GM19438 (cell line): ENCODE measurements around the gene PRR29.
"Not testable (repeated sequence)": the region's sequence is repeated elsewhere in the genome, so short reads cannot be mapped to it uniquely, and the experiment has no call there.

Experiments
- ATAC-seq: cut with Tn5 transposase; IDR thresholded peaks from one replicate; pipeline ENCODE4 v1.9.1; 2021; ENCODE audit warnings: low read depth; ENCODE audit not compliant: unreplicated experiment

The PRR29 gene

DNA sequence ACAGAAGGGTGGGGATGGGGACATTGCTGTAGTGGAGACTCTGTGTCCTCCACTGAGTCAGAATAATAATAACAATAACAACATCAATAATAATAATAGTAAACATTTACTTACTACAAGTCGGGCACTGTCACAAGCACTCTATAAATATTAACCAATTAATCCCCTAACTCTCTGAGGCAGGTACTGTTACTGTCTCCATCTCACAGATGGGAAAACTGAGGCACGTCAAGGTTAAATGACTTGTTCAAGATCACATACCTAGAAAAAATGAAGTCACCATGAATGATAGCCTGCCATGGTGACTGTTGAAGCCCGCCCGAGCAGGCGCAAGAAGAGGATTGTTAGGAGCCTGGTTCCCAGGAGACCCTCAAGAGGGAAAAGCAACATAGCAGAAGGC lies 10.2 kb downstream of the PRR29 start:
- ATAC-seq = no peak

DNA sequence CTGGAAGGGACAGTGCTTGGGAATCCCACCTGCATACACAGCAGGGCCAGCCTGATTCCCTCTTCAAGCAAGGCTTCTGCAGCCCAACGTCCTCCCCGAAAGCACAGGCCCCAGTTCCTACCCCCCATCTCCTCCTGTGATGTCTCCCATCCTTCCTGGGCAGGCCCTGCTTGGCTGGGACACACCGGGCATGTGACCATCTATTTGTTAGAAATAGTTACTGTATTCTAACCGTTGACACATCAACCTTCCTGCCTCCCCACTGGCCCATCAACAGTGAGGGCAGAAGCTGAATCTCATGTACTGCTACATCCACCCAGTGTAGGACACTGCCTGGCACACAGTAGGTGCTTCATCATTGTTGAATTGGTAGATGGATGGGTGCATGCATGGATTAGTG lies 10.7 kb downstream of the PRR29 start:
- no peak for ATAC-seq

DNA sequence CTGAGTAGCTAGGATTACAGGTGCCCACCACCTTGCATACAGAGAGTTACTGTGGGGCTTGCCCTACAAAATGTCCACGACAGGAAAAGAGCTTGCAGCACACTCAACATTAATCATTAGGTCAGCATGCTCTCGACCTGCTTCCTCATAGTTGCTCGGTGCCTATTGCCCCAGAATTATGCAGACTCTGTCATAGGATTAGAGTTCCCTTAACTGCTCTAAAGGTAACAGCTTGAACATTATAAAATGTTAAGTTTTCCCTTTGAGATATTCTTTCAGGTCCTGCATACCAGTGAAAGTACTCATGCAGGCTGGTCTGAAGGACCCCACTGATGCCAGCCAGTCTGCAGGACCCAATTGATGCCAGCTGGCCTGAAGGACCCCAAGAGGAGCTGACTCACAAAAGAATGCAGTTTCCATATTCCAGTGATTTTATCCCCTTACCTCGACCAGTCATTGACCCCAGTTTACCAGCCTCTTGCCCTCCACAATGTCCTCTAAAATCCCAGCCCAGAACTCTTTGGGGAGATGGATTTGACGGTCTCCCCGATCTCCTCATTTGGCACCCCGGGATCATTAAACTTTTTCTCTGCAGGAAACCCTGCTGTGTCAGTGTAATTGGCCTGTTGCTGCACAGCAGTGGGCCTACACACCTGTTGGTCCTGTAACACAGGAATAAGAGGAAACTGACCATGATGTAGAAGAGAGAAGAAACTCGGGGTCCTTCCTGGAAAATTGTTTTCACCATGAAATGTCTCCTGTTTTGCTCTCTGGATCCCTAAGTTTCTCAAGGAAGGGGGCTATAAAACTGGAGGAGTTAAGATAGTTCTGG lies 11.6 kb downstream of the PRR29 start:
- ATAC-seq = no peak

GRCh38 chr17:64015447-64015846 lies 17.3 kb downstream of the PRR29 start:
- no peak for ATAC-seq

- no peak for ATAC-seq
Observed at GRCh38 chr17:64016231-64016784, 18.2 kb downstream of the PRR29 start.

DNA sequence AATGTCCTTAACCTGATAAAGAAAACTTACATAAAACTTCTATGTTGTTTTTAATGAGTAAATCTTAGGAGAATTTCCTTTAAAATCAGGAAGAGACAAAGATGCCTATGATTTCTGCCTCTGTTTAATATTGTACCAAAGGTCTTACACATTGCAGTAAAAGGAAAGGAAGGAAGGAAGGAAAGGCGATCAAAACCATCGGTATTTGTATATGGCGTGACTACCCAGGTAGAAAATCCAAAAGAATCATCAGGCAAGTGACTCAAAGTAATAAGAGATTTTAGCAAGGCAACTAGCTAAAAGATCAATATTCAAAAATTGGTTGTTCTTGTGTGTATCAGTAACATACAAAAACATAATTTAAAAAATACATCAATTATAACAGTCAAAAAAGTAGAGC lies 18.8 kb downstream of the PRR29 start:
- no peak for ATAC-seq

GRCh38 chr17:64017381-64017980 lies 19.3 kb downstream of the PRR29 start:
- ATAC-seq = no peak

DNA sequence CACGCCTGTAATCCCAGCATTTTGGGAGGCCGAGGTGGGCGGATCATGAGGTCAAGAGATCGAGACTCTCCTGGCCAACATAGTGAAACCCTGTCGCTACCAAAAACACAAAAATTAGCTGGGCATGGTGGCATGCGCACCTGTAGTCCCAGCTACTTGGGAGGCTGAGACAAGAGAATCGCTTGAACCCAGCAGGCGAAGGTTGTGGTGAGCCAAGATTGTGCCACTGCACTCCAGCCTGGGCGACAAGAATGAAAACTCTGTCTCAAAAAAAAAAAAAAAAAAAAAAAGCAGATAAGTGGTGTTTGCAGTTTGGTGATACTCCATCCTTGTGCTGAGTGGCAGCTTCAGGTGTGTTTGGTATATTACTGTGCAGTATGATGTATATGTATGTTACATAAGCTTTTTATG lies 21.4 kb downstream of the PRR29 start:
- ATAC-seq = not testable (repeated sequence)

GRCh38 chr17:64020056-64020766 lies 22.1 kb downstream of the PRR29 start, which contains the start of gene ICAM2:
TSS of gene ICAM2 (minus strand) at chr17:64020633. CDS start at chr17:64006691, 13,942 bp downstream.
- ATAC-seq = peak; percentile 68

DNA sequence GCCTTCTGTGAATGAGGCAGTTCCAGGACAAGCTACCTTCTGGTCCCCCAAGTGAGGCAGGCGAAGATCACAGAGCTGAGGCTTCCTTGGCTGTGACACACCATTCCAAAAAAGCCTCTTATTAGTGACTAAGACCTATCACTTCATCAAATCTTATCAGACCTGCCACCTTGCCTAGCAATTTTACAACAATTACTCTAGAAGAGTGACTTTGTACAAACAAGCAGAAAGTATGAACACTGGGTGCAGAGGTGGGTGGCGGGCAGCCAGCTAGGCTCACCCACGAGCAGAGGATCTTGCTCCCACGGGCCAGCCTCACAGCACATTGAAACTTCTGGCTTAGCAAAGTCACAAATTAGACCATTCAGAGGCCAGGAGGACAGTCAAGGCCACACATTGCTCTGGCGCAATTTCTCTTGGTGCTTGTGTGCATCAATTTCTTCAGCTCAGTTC lies 24.5 kb downstream of the PRR29 start:
- ATAC-seq = no peak

- no peak for ATAC-seq
Observed at GRCh38 chr17:64024215-64024654, 26.1 kb downstream of the PRR29 start.

DNA sequence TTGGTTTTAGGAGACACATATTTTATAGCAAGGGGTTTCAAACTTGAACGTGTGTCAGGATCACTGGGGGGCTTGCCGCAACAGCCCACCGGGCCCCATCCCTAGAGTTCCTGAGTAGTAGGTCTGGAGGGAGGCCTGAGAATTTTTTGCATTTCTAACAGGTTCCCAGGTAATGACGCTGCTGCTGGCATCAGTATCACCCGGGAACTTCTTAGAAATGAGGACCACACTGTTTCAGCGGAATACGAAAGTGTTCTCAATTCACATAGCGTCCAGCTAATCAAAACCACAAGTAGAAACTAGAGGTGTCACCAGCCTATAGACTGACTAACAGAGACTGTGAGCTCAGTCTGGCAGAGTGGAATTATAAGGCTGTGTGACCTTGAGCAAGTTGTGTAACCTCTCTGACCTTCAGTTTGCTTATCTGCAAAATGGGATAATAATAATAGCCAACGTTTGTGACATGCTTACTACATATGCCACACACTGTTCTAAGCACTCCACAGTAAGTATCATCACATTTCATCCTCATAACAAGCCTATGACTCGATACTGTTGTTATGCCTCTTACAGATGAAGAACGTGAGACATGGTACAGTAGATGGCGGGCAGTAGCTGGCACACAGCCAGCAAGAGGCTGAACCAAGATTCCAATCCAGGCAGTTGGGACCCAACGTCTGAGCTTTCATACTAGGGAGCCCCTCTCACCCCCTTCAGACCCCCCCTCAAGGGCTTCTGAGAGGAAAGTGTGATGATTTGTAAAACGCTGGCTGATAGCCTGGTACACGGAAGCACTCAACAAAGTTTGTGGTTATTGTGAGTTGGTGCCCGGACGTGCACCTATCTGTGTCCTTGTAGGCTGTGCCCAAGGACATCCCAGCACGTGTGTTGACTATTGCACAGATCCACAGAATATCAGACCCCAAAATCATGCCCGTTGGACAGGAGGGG lies 26.9 kb downstream of the PRR29 start:
- no peak for ATAC-seq

- peak; percentile 64 for ATAC-seq
Observed at GRCh38 chr17:64025732-64026294, 27.7 kb downstream of the PRR29 start.

DNA sequence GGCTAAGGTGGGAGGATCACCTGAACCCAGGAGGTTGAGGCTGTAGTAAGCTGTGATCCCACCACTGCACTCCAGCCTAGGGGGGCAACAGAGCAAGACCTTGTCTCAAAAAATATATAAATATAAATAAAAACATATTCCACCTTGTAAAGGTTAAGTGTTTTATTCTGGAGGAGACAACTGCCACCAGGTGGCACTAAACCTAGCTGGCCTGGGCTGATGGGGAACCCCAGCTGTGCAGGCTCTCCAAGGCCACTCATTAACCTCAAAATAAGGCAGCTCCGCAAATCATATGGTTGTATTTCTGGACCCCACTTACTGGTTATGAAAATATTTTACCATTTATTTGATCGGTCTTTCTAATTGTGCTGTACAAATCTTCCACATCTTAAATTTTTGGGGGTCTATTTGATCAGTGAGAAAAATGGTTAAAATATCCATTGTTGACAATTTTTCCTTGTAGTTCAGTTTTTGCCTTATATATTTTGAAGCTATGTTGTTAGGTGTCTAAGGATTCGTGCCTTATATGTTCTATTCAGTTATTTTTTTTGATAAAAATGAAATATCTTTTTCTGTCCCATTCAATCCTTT lies 30.8 kb downstream of the PRR29 start:
- ATAC-seq = no peak

DNA sequence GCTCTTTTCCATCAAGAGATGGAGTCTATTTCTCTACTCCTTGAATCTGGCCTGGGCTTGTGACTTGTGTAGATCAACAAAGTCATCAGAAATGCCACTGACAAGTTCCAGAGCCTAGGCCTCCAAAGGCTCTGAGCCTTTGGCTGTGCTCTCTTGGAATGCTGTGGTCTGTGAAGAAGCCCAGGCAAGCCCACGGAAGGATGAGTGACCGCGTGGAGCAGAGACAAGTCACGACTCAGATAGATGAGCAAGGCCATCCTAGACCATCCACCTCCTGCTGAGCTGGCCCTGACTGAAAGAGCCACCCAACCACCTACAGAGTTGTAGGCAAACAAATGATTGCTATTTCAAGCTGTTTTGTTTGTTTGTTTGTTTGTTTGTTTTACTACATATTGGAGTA lies 33.9 kb downstream of the PRR29 start:
- ATAC-seq = no peak

GRCh38 chr17:64036198-64036922 lies 38.2 kb downstream of the PRR29 start:
- ATAC-seq = no peak

GRCh38 chr17:64037180-64037579 lies 39.0 kb downstream of the PRR29 start:
- ATAC-seq = no peak

DNA sequence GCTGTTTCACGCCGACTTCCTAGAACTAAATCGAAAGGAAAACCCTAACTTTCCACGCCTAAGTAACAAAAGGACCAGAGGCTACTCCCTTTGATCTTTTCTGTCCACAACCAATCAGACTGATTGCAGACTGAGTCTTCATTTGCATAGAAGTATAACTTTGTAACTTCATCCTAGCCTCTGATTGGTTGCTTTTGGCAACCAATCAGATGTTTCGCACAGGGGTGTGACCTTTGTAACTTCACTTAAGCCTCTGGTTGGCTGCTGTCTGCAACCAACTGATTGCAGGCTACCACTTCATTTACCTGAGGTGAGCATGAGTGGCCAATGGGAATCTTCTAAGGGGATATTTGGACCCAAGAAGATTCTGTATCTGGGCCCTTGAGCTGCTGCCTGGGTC lies 39.7 kb downstream of the PRR29 start:
- no peak for ATAC-seq
